IPS-20b (cell line): ENCODE data around the gene ARHGAP28.

Experiments
- H3K27ac ChIP-seq: one replicate; pipeline ENCODE4 v1.5.1; 2013; ENCODE audit warnings: low read length
- H3K27me3 ChIP-seq: 2 replicates; pipeline ENCODE4 v1.6.1; 2013; ENCODE audit warnings: mild to moderate bottlenecking, low read length, inconsistent platforms; ENCODE audit not compliant: insufficient read depth
- H3K36me3 ChIP-seq: 2 replicates; pipeline ENCODE4 v1.6.1; 2013; ENCODE audit warnings: low read depth, mild to moderate bottlenecking, inconsistent platforms, low read length, moderate library complexity; ENCODE audit not compliant: insufficient read depth
- H3K4me1 ChIP-seq: 2 replicates; pipeline ENCODE4 v1.6.1; 2013; ENCODE audit warnings: mild to moderate bottlenecking, control low read depth, inconsistent platforms, low read length, moderate library complexity; ENCODE audit not compliant: insufficient read depth
- H3K4me3 ChIP-seq: 2 replicates; pipeline ENCODE4 v1.5.1; 2013; ENCODE audit warnings: mild to moderate bottlenecking, low read length, inconsistent platforms
- H3K9ac ChIP-seq: 2 replicates; pipeline ENCODE4 v1.6.1; 2013; ENCODE audit warnings: low read depth, mild to moderate bottlenecking, inconsistent platforms, low read length, moderate library complexity
- H3K9me3 ChIP-seq: 2 replicates; pipeline ENCODE4 v1.6.1; 2013; ENCODE audit warnings: mild to moderate bottlenecking, low read depth, low read length, inconsistent platforms; ENCODE audit not compliant: insufficient read depth

ARHGAP28 gene

GRCh38 chr18:6719098-6719846, 10.2 kb upstream of the ARHGAP28 start:
- Histone ChIP-seq H3K36me3 (no peaks in the 10 kb centered on the region), H3K4me1 (peaks cover under 1% of the 10 kb centered on the region; the same call in 1 of the 2 replicates), H3K27me3 (no peaks in the 10 kb centered on the region), H3K4me3 (no peak overlapping the region), H3K9me3 (no peaks in the 10 kb centered on the region), H3K9ac (no peak overlapping the region), H3K27ac (no peak overlapping the region)

- Histone ChIP-seq H3K9ac (no peak overlapping the region), H3K27me3 (no peaks in the 10 kb centered on the region), H3K36me3 (no peaks in the 10 kb centered on the region), H3K4me3 (no peak overlapping the region), H3K27ac (no peak overlapping the region), H3K4me1 (no peaks in the 10 kb centered on the region), H3K9me3 (no peaks in the 10 kb centered on the region)
These were observed 9.4 kb upstream of the ARHGAP28 start for GRCh38 chr18:6719910-6720683.

GRCh38 chr18:6721755-6722154, 7.8 kb upstream of the ARHGAP28 start:
- no peaks in the 10 kb centered on the region for H3K9me3 ChIP-seq
- H3K4me3 ChIP-seq, result no peak overlapping the region
- H3K9ac ChIP-seq, result no peak overlapping the region
- no peaks in the 10 kb centered on the region for H3K27me3 ChIP-seq
- no peaks in the 10 kb centered on the region for H3K36me3 ChIP-seq
- no peak overlapping the region for H3K27ac ChIP-seq
- no peaks in the 10 kb centered on the region for H3K4me1 ChIP-seq

GRCh38 chr18:6722690-6723089, 6.8 kb upstream of the ARHGAP28 start:
- Histone ChIP-seq H3K4me1 (no peaks in the 10 kb centered on the region), H3K36me3 (no peaks in the 10 kb centered on the region), H3K27ac (no peak overlapping the region), H3K4me3 (no peak overlapping the region), H3K9me3 (no peaks in the 10 kb centered on the region), H3K9ac (no peak overlapping the region), H3K27me3 (no peaks in the 10 kb centered on the region)

- H3K36me3 ChIP-seq, result no peaks in the 10 kb centered on the region
These were observed 5.2 kb upstream of the ARHGAP28 start for GRCh38 chr18:6724331-6724730.

GRCh38 chr18:6728331-6728730, 1.2 kb upstream of the ARHGAP28 start:
- Histone ChIP-seq H3K36me3 (no peaks in the 10 kb centered on the region), H3K27me3 (no peaks in the 10 kb centered on the region), H3K9ac (peak overlapping the region; percentile 71; the same call in 1 of the 2 replicates), H3K27ac (no peak overlapping the region), H3K9me3 (no peaks in the 10 kb centered on the region), H3K4me3 (peak overlapping the region; percentile 76; the same call in 1 of the 2 replicates), H3K4me1 (peaks cover 32% of the 10 kb centered on the region; the same call in 1 of the 2 replicates)

More at GRCh38 chr18:6724331-6724730, 5.2 kb upstream of the ARHGAP28 start:
- Histone ChIP-seq H3K9me3 (no peaks in the 10 kb centered on the region), H3K4me3 (no peak overlapping the region), H3K27me3 (no peaks in the 10 kb centered on the region), H3K9ac (no peak overlapping the region), H3K4me1 (peaks cover 8% of the 10 kb centered on the region; the same call in 1 of the 2 replicates), H3K27ac (no peak overlapping the region)

- Histone ChIP-seq H3K9ac (peak overlapping the region; percentile 71; the same call in 1 of the 2 replicates), H3K4me1 (peaks cover 37% of the 10 kb centered on the region; the same call in 1 of the 2 replicates), H3K9me3 (no peaks in the 10 kb centered on the region), H3K36me3 (no peaks in the 10 kb centered on the region), H3K27ac (no peak overlapping the region), H3K27me3 (no peaks in the 10 kb centered on the region), H3K4me3 (peak overlapping the region; percentile 76)
These were observed 688 bp upstream of the ARHGAP28 start for GRCh38 chr18:6728809-6729246.

GRCh38 chr18:6730416-6731221, 1.1 kb downstream of the ARHGAP28 start:
- no peaks in the 10 kb centered on the region for H3K27me3 ChIP-seq
- peak overlapping the region; percentile 76 for H3K4me3 ChIP-seq
- peaks cover 52% of the 10 kb centered on the region for H3K4me1 ChIP-seq
- peak overlapping the region; percentile 71; the same call in 1 of the 2 replicates for H3K9ac ChIP-seq
- no peaks in the 10 kb centered on the region for H3K36me3 ChIP-seq
- no peak overlapping the region for H3K27ac ChIP-seq
- H3K9me3 ChIP-seq, result no peaks in the 10 kb centered on the region

- Histone ChIP-seq H3K36me3 (no peaks in the 10 kb centered on the region), H3K4me3 (peak overlapping the region; percentile 76; the same call in 1 of the 2 replicates), H3K27ac (no peak overlapping the region), H3K4me1 (peaks cover 52% of the 10 kb centered on the region), H3K9me3 (no peaks in the 10 kb centered on the region), H3K27me3 (no peaks in the 10 kb centered on the region), H3K9ac (peak overlapping the region; percentile 71; the same call in 1 of the 2 replicates)
These were observed 1.7 kb downstream of the ARHGAP28 start for GRCh38 chr18:6731222-6731596.

GRCh38 chr18:6732952-6733351, 3.4 kb downstream of the ARHGAP28 start:
- Histone ChIP-seq H3K9me3 (no peaks in the 10 kb centered on the region), H3K27me3 (no peaks in the 10 kb centered on the region), H3K9ac (no peak overlapping the region), H3K4me3 (no peak overlapping the region), H3K36me3 (no peaks in the 10 kb centered on the region), H3K4me1 (peaks cover 61% of the 10 kb centered on the region), H3K27ac (no peak overlapping the region)

GRCh38 chr18:6733758-6734157, 4.2 kb downstream of the ARHGAP28 start:
- peaks cover 54% of the 10 kb centered on the region for H3K4me1 ChIP-seq
- H3K27ac ChIP-seq, result no peak overlapping the region
- no peak overlapping the region for H3K9ac ChIP-seq
- H3K27me3 ChIP-seq, result no peaks in the 10 kb centered on the region
- no peaks in the 10 kb centered on the region for H3K36me3 ChIP-seq
- no peak overlapping the region for H3K4me3 ChIP-seq
- H3K9me3 ChIP-seq, result no peaks in the 10 kb centered on the region
